Ishikawa (cell line): ENCODE results near the gene CSF1.

Experiments used
- CEBPB ChIP-seq: IDR thresholded peaks from 2 replicates; pipeline ENCODE4 v1.6.1; 2012
- CREB1 ChIP-seq: IDR thresholded peaks from 2 replicates; pipeline ENCODE4 v1.6.1; 2012; ENCODE audit warnings: low read depth
- EGR1 ChIP-seq: IDR thresholded peaks from 2 replicates; pipeline ENCODE4 v1.6.1; 2012
- EP300 ChIP-seq: IDR thresholded peaks from 2 replicates; pipeline ENCODE4 v1.6.1; 2012; ENCODE audit warnings: borderline replicate concordance
- FOXM1 ChIP-seq: IDR thresholded peaks from 2 replicates; pipeline ENCODE4 v1.6.1; 2012; ENCODE audit warnings: low read depth, borderline replicate concordance
- MAX ChIP-seq: IDR thresholded peaks from 2 replicates; pipeline ENCODE4 v1.6.1; 2012
- NFIC ChIP-seq: IDR thresholded peaks from 2 replicates; pipeline ENCODE4 v1.6.1; 2012
- RAD21 ChIP-seq: IDR thresholded peaks from 2 replicates; pipeline ENCODE4 v1.6.1; 2012; ENCODE audit warnings: low read depth
- REST ChIP-seq: IDR thresholded peaks from 2 replicates; pipeline ENCODE4 v1.6.1; 2012; ENCODE audit warnings: low read depth, mild to moderate bottlenecking
- TAF1 ChIP-seq: IDR thresholded peaks from 2 replicates; pipeline ENCODE4 v1.6.1; 2012; ENCODE audit warnings: low read depth, mild to moderate bottlenecking
- TCF12 ChIP-seq: IDR thresholded peaks from 2 replicates; pipeline ENCODE4 v1.6.1; 2012; ENCODE audit warnings: low read depth
- TEAD4 ChIP-seq: IDR thresholded peaks from 2 replicates; pipeline ENCODE4 v1.6.1; 2012
- USF1 ChIP-seq: IDR thresholded peaks from 2 replicates; pipeline ENCODE4 v1.6.1; 2012
- YY1 ChIP-seq: IDR thresholded peaks from 2 replicates; pipeline ENCODE4 v1.6.1; 2012; ENCODE audit warnings: low read depth
- ZBTB7A ChIP-seq: IDR thresholded peaks from 2 replicates; pipeline ENCODE4 v1.6.1; 2012; ENCODE audit warnings: low read depth

Gene CSF1

GRCh38 chr1:109896681-109897080, 14.0 kb upstream of the CSF1 start:
- TF ChIP-seq MAX (no peak), TEAD4 (no peak), TCF12 (no peak), EP300 (no peak), TAF1 (no peak), CEBPB (no peak), RAD21 (no peak), YY1 (no peak), USF1 (no peak), ZBTB7A (no peak), REST (no peak), CREB1 (no peak), FOXM1 (no peak), EGR1 (no peak), NFIC (no peak)

GRCh38 chr1:109897259-109897955, 13.2 kb upstream of the CSF1 start:
- TF ChIP-seq TAF1 (no peak), USF1 (no peak), ZBTB7A (no peak), NFIC (no peak), EGR1 (no peak), FOXM1 (no peak), MAX (no peak)

- TF ChIP-seq RAD21 = no peak
- no peak for TF ChIP-seq USF1
- no peak for TF ChIP-seq EGR1
- TF ChIP-seq TAF1 = no peak
- TF ChIP-seq CEBPB = no peak
- TF ChIP-seq TCF12 = no peak
- TF ChIP-seq MAX = no peak
- no peak for TF ChIP-seq CREB1
- no peak for TF ChIP-seq TEAD4
- TF ChIP-seq EP300 = no peak
- no peak for TF ChIP-seq FOXM1
These were observed 11.8 kb upstream of the CSF1 start for GRCh38 chr1:109898842-109899241.

- no peak for TF ChIP-seq FOXM1
- no peak for TF ChIP-seq TAF1
- TF ChIP-seq CEBPB = no peak
- no peak for TF ChIP-seq CREB1
- no peak for TF ChIP-seq YY1
- TF ChIP-seq EP300 = no peak
- TF ChIP-seq RAD21 = no peak
These were observed 9.5 kb upstream of the CSF1 start for GRCh38 chr1:109901141-109901523.

- no peak for TF ChIP-seq TCF12
- TF ChIP-seq USF1 = peak; percentile 61; the same call in 1 of the 2 replicates
- no peak for TF ChIP-seq CEBPB
- peak; percentile 59 for TF ChIP-seq NFIC
These were observed 9.0 kb upstream of the CSF1 start for GRCh38 chr1:109901524-109902145.

- TF ChIP-seq EP300 (no peak), EGR1 (no peak), MAX (no peak), TAF1 (no peak), RAD21 (no peak), NFIC (no peak), CEBPB (no peak), FOXM1 (no peak), REST (no peak), YY1 (no peak), ZBTB7A (no peak), TEAD4 (no peak)
These were observed 8.3 kb upstream of the CSF1 start for GRCh38 chr1:109902204-109902985.
